ENCODE results near the gene PCDHA12.
"Not testable (repeated sequence)": the region's sequence is repeated elsewhere in the genome, so short reads cannot be mapped to it uniquely, and the experiment has no call there.

Gene PCDHA12

GRCh38 chr5:140862441-140863295, 12.4 kb upstream of the PCDHA12 start:
- no peak for DNase-seq

- no peak for DNase-seq
These were observed 6.2 kb upstream of the PCDHA12 start, which contains the start of gene PCDHA11 for GRCh38 chr5:140868721-140869554. Gene PCDHA11 (plus strand): TSS chr5:140868957. CDS start chr5:140869104, 147 bp downstream.

- DNase-seq, result no peak
These were observed 5.6 kb upstream of the PCDHA12 start for GRCh38 chr5:140869555-140869886.

GRCh38 chr5:140870221-140871201, 4.6 kb upstream of the PCDHA12 start:
- no peak for DNase-seq

GRCh38 chr5:140876541-140877261, 1.6 kb downstream of the PCDHA12 start:
- not testable (repeated sequence) for DNase-seq

- no peak for DNase-seq
These were observed 2.1 kb downstream of the PCDHA12 start for GRCh38 chr5:140877262-140877581.

- DNase-seq, result no peak
These were observed 6.9 kb downstream of the PCDHA12 start, which contains the start of gene PCDHA13 for GRCh38 chr5:140881889-140882590. Gene PCDHA13 (plus strand): TSS chr5:140882124. CDS start chr5:140882269, 145 bp downstream.

- DNase-seq, result no peak
These were observed 7.4 kb downstream of the PCDHA12 start for GRCh38 chr5:140882591-140882899.

GRCh38 chr5:140883373-140883772, 8.3 kb downstream of the PCDHA12 start:
- DNase-seq, result no peak

GRCh38 chr5:140883927-140884697, 9.0 kb downstream of the PCDHA12 start:
- DNase-seq, result no peak

GRCh38 chr5:140916325-140916724, 41.2 kb downstream of the PCDHA12 start:
- no peak for DNase-seq

GRCh38 chr5:140923601-140924000, 48.5 kb downstream of the PCDHA12 start:
- no peak for DNase-seq

- no peak for DNase-seq
These were observed 50.8 kb downstream of the PCDHA12 start, which contains the start of gene PCDHAC1 for GRCh38 chr5:140925806-140926442. Gene PCDHAC1 (plus strand): TSS chr5:140926299. CDS start chr5:140926893, 594 bp downstream.

GRCh38 chr5:140926443-140927227, 51.5 kb downstream of the PCDHA12 start:
- no peak for DNase-seq

GRCh38 chr5:140927228-140927573, 52.1 kb downstream of the PCDHA12 start:
- no peak for DNase-seq
